ENCODE measurements around the gene MTSS2. TPM values are rescaled to one million over a fixed set of nuclear protein-coding genes. Genes with fewer than 3 reads are reported as not detected.

Gene MTSS2
- total and polyA plus RNA-seq, 2 experiments from 2014 or later: 1.6 to 19.6 TPM

DNA sequence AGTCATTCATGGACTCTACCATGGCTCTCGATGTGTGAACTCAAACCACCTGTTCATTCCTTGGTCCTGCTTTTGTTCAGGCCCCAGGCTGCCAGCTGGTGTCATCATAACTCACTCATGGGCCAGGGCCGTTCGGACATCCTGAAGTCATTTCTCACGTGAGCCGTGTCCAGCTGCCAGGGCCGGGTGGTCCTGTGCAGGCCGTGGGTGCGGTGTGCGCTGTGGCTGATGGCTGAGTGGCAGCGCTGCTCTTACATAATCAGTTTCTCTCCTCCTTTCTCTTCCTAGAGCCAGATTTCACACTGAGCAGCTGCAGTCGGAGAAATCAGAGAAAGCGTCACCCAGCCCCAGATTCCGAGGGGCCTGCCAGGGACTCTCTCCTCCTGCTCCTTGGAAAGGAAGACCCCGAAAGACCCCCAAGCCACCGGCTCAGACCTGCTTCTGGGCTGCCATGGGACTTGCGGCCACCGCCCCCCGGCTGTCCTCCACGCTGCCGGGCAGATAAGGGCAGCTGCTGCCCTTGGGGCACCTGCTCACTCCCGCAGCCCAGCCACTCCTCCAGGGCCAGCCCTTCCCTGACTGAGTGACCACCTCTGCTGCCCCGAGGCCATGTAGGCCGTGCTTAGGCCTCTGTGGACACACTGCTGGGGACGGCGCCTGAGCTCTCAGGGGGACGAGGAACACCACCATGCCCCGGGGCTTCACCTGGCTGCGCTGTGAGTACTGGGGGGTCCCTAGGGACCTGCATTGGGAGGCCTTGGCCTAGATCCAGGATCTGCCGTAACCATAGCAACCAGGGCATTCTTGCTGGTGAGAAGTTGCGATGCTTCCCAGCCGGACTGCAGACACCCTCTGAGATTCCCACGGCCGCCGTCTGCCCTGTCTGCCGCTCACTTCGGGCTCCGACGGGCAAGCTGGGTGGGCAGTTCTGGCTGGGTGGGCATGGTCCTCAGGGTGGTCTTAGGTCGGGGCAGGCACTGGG lies 39.3 kb downstream of the MTSS2 start, which contains the start of gene IL34:
Gene IL34 (plus strand): TSS at position 300 of the 982 bp plus-strand sequence. CDS start 389 bp downstream, at position 689.
- Histone ChIP-seq H3K27me3 (ENCODE audit: insufficient read depth) (no peaks in the 10 kb centered on the region), H3K36me3 (ENCODE audit: insufficient read depth) (no peaks in the 10 kb centered on the region), H3K79me2 (replicated peaks; ENCODE audit: insufficient read depth) (no peaks in the 10 kb centered on the region), H3K4me1 (ENCODE audit: insufficient read depth) (peaks cover 4% of the 10 kb centered on the region; the same call in 1 of the 2 replicates), H2AFZ (no peak within 1 kb of the TSS), H3F3A (replicated peaks; ENCODE audit: low read depth) (no peaks in the 10 kb centered on the region), H3K27ac (ENCODE audit: low read depth) (no peak within 1 kb of the TSS), H4K20me1 (replicated peaks; ENCODE audit: insufficient read depth) (no peaks in the 10 kb centered on the region), H3K4me2 (no peak within 1 kb of the TSS), H3K4me3 (no peak within 1 kb of the TSS), H3K9me2 (ENCODE audit: insufficient read depth) (no peaks in the 10 kb centered on the region)
- TF ChIP-seq REST (IDR thresholded peaks at IDR 0.05; ENCODE audit: unreplicated experiment): no peak
- no peak for TF ChIP-seq JUNB (IDR thresholded peaks at IDR 0.05; ENCODE audit: unreplicated experiment)
- no peak for TF ChIP-seq STAT1 (IDR thresholded peaks at IDR 0.05; ENCODE audit: unreplicated experiment)
- no peak for TF ChIP-seq EZH2 (IDR thresholded peaks at IDR 0.05; ENCODE audit: low read depth, unreplicated experiment)
- TF ChIP-seq ZNF462 (CRISPR knock-in tag; IDR thresholded peaks at IDR 0.05): no peak
- no peak for TF ChIP-seq POLR2AphosphoS5 (IDR thresholded peaks at IDR 0.05; ENCODE audit: low read depth)
- no peak for TF ChIP-seq ZNF331 (CRISPR knock-in tag; IDR thresholded peaks at IDR 0.05; ENCODE audit: low read depth)
- no peak for TF ChIP-seq NANOG (IDR thresholded peaks at IDR 0.05; ENCODE audit: borderline replicate concordance)
- TF ChIP-seq EZH2phosphoT487 (IDR thresholded peaks at IDR 0.05; ENCODE audit: unreplicated experiment): no peak
- TF ChIP-seq, protein P1, sequence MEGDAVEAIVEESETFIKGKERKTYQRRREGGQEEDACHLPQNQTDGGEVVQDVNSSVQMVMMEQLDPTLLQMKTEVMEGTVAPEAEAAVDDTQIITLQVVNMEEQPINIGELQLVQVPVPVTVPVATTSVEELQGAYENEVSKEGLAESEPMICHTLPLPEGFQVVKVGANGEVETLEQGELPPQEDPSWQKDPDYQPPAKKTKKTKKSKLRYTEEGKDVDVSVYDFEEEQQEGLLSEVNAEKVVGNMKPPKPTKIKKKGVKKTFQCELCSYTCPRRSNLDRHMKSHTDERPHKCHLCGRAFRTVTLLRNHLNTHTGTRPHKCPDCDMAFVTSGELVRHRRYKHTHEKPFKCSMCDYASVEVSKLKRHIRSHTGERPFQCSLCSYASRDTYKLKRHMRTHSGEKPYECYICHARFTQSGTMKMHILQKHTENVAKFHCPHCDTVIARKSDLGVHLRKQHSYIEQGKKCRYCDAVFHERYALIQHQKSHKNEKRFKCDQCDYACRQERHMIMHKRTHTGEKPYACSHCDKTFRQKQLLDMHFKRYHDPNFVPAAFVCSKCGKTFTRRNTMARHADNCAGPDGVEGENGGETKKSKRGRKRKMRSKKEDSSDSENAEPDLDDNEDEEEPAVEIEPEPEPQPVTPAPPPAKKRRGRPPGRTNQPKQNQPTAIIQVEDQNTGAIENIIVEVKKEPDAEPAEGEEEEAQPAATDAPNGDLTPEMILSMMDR (conservative IDR thresholded peaks at IDR 0.05; ENCODE audit: low read depth in 2 of 2): no peak
- TF ChIP-seq, protein P2, sequence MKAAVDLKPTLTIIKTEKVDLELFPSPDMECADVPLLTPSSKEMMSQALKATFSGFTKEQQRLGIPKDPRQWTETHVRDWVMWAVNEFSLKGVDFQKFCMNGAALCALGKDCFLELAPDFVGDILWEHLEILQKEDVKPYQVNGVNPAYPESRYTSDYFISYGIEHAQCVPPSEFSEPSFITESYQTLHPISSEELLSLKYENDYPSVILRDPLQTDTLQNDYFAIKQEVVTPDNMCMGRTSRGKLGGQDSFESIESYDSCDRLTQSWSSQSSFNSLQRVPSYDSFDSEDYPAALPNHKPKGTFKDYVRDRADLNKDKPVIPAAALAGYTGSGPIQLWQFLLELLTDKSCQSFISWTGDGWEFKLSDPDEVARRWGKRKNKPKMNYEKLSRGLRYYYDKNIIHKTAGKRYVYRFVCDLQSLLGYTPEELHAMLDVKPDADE (IDR thresholded peaks at IDR 0.05): no peak
- no peak for TF ChIP-seq CREB1 (CRISPR knock-in tag; IDR thresholded peaks at IDR 0.05; ENCODE audit: low read depth)
- Mint-ChIP-seq H3K4me3 (no peak within 1 kb of the TSS), H3K27me3 (ENCODE audit: insufficient read depth, low read depth, poor library complexity) (peaks cover 3% of the 10 kb centered on the region), H3K27ac (no peak within 1 kb of the TSS), H3K9me3 (peaks cover 12% of the 10 kb centered on the region), H3K36me3 (ENCODE audit: low read depth) (peaks cover 18% of the 10 kb centered on the region), H3K4me1 (peaks cover 17% of the 10 kb centered on the region)
- DNase-seq (ENCODE audit: low spot score) (no peak), ATAC-seq (no peak)

Data from GM23338 (cell line).